Gastroesophageal sphincter (tissue), 3 donors: ENCODE data around the gene NRXN3.

Experiments
- CTCF ChIP-seq, 4 experiments: fragments of 200-600 bp in 2 of 4; fragments of 450-650 bp in 2 of 4; sonication (generic) in 1 of 4; IDR thresholded peaks; one replicate each; pipeline ENCODE4 v1.5.1; 2017 to 2019; ENCODE audit warnings: antibody characterized with exemption in 4 of 4, mild to moderate bottlenecking in 2 of 4, moderate library complexity in 2 of 4
- EP300 ChIP-seq: sonication (generic); formaldehyde crosslinking; IDR thresholded peaks from one replicate; pipeline ENCODE4 v1.6.1; 2017; ENCODE audit warnings: antibody characterized with exemption, mild to moderate bottlenecking

- no peak for TF ChIP-seq EP300
- TF ChIP-seq CTCF (IDR thresholded peaks at IDR 0.05): no peak
Observed at GRCh38 chr14:79766511-79766910, 1596.3 kb downstream of the NRXN3 start.
